SK-N-SH treated with all-trans-retinoic acid at 6 μM for 48 hours (cell line): Measurements from ENCODE around the gene C16orf82.

Source experiments
- PPARA ChIP-seq: fragments of 250-450 bp; sonication (Bioruptor Pico); IDR thresholded peaks from 2 replicates; pipeline ENCODE4 v1.5.0; 2020; ENCODE audit warnings: mild to moderate bottlenecking, borderline replicate concordance
- RARB ChIP-seq: fragments of 250-450 bp; sonication (Bioruptor Pico); IDR thresholded peaks from 2 replicates; pipeline ENCODE4 v1.8.0; 2021; ENCODE audit warnings: mild to moderate bottlenecking, moderate library complexity
- TCF4 ChIP-seq: fragments of 250-450 bp; sonication (Bioruptor Pico); IDR thresholded peaks from 2 replicates; pipeline ENCODE4 v1.8.0; 2021; ENCODE audit warnings: mild to moderate bottlenecking, moderate library complexity, borderline replicate concordance
- TF ChIP-seq, protein P1 (sequence below): fragments of 250-450 bp; sonication (Bioruptor Pico); IDR thresholded peaks from 2 replicates; pipeline ENCODE4 v1.8.0; 2020; ENCODE audit warnings: mild to moderate bottlenecking, moderate library complexity, borderline replicate concordance
- TF ChIP-seq, protein P2 (sequence below): fragments of 250-450 bp; sonication (Bioruptor Pico); IDR thresholded peaks from 2 replicates; pipeline ENCODE4 v1.8.0; 2021; ENCODE audit warnings: low read depth, mild to moderate bottlenecking, moderate library complexity, borderline replicate concordance

- TF ChIP-seq PPARA (CRISPR knock-in tag): no peak
- TF ChIP-seq RARB (CRISPR knock-in tag): no peak
- no peak for TF ChIP-seq TCF4
- TF ChIP-seq, protein P1, sequence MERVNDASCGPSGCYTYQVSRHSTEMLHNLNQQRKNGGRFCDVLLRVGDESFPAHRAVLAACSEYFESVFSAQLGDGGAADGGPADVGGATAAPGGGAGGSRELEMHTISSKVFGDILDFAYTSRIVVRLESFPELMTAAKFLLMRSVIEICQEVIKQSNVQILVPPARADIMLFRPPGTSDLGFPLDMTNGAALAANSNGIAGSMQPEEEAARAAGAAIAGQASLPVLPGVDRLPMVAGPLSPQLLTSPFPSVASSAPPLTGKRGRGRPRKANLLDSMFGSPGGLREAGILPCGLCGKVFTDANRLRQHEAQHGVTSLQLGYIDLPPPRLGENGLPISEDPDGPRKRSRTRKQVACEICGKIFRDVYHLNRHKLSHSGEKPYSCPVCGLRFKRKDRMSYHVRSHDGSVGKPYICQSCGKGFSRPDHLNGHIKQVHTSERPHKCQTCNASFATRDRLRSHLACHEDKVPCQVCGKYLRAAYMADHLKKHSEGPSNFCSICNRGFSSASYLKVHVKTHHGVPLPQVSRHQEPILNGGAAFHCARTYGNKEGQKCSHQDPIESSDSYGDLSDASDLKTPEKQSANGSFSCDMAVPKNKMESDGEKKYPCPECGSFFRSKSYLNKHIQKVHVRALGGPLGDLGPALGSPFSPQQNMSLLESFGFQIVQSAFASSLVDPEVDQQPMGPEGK (CRISPR knock-in tag): no peak
- TF ChIP-seq, protein P2, sequence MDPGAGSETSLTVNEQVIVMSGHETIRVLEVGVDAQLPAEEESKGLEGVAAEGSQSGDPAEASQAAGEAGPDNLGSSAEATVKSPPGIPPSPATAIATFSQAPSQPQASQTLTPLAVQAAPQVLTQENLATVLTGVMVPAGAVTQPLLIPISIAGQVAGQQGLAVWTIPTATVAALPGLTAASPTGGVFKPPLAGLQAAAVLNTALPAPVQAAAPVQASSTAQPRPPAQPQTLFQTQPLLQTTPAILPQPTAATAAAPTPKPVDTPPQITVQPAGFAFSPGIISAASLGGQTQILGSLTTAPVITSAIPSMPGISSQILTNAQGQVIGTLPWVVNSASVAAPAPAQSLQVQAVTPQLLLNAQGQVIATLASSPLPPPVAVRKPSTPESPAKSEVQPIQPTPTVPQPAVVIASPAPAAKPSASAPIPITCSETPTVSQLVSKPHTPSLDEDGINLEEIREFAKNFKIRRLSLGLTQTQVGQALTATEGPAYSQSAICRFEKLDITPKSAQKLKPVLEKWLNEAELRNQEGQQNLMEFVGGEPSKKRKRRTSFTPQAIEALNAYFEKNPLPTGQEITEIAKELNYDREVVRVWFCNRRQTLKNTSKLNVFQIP: no peak
These were observed 26.0 kb upstream of the C16orf82 start for GRCh38 chr16:27040732-27041131.
